AG09319 (cell line): ENCODE measurements around the gene ST3GAL6.

ENCODE experiments used
- DNase-seq: peaks from one replicate; pipeline ENCODE4 v3.0.0-alpha.2; 2010; ENCODE audit warnings: low read depth; ENCODE audit errors: extremely low read depth
- CTCF ChIP-seq: IDR thresholded peaks from 2 replicates; pipeline ENCODE4 v1.5.1; 2011; ENCODE audit warnings: low read depth, mild to moderate bottlenecking, inconsistent platforms, low read length, moderate library complexity

Gene ST3GAL6, protein sequence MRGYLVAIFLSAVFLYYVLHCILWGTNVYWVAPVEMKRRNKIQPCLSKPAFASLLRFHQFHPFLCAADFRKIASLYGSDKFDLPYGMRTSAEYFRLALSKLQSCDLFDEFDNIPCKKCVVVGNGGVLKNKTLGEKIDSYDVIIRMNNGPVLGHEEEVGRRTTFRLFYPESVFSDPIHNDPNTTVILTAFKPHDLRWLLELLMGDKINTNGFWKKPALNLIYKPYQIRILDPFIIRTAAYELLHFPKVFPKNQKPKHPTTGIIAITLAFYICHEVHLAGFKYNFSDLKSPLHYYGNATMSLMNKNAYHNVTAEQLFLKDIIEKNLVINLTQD

DNA sequence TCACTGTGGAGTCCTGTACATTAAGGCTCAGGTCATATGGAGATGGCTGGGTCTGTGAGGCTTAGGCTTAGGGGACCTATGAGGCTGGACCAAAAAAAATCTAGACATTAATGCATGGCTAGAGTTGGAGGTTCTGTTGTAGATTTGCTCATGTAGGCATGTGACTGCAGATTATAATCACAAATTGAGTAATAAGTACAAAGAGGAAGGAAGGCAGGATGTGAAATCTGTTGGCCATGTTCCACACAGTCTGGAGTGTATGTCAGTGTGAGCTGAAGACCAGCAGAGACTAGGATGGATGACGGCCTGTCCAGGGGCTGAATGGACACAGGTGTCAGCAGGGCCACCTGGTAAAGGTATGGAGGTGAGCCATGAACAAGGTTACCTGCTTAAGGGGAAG lies at the start of gene ST3GAL6:
ST3GAL6 (plus strand) TSS at position 265 of the 400 bp plus-strand sequence. CDS start 5,101 bp downstream, outside the sequence.
- no peak for DNase-seq

DNA sequence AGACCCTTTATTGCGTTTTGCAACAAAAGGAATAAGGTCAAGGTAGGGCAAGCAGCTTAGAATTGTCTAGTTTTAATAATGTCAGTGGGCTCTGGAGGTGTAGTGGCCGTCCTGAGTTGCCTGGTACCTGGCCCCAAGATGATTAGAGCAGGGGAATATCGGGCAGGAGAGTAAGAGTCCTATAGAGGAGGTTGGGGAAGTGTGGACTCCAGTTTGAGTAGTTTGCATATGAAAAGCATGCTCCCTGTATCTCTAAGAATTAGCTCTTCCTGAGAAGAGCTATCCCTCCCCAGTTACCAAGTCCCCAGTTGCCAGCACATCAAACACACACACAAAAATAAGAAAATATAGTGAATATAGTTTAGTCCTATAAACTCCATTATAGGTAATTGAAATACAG lies 49.2 kb upstream of the ST3GAL6 start:
- TF ChIP-seq CTCF: no peak
- no peak for DNase-seq

More for the DNA sequence above, at the start of gene ST3GAL6:
- no peak for TF ChIP-seq CTCF

DNA sequence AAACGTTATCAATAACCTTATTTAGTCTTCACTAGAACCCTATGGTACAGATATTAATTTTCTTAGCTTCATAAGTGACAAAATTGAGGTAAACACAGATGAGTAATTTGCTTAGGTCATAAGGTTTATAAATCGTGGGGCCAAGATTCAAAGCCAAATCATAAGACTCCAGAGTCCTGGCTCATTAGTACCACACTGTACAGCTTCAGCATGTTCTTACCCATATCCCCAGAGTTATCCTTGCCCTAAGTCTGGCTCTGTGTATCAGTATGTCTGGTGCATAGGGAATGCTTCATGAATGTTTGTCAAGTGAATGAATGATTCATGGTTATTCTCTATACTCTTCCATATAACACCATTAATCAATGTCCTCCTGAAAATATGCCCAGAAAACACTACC lies 45.6 kb upstream of the ST3GAL6 start:
- DNase-seq: no peak

GRCh38 chr3:98718730-98719129 lies 44.4 kb upstream of the ST3GAL6 start:
- TF ChIP-seq CTCF: no peak
- DNase-seq: no peak

More for the DNA sequence above, 45.6 kb upstream of the ST3GAL6 start:
- no peak for TF ChIP-seq CTCF

- DNase-seq: no peak
- no peak for TF ChIP-seq CTCF
These were observed 41.4 kb upstream of the ST3GAL6 start for GRCh38 chr3:98721776-98722175.

DNA sequence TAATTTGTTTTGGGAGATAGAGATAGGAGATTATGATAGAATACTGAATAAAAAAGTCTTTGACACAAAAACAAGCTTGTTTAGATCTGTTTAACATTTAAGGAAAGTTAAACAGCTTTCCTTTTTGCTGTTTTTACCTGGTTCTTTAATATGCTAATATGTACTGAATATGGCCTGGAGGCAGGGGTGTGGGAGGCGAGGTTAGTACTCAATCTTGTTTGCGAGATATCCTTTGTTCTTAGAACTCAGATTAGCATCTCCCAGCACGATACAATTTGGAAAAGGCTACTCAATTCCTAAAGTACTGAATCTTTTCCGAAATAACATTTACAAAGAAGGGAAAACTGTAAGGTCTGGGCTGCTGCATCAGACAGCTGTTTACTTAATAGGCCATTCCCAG lies 40.8 kb upstream of the ST3GAL6 start:
- no peak for TF ChIP-seq CTCF
- DNase-seq: no peak

DNA sequence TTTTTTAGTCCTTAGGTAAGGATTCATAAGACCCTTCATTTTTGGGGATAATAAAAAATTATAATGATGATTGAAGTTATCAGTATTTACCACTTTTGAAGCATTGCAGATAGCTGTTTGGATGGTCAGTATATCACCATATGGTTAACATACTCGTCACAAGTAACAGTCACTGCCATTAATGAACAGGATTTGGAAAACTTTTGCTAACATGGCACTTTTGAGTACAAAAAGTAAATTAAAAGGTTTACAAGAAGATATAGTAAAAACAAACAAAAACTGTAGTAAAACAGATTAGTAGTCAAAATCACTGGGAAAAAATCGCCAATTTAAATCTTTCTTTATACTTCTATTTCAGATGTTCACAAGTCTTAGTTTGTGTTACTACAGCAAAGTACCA lies 37.8 kb upstream of the ST3GAL6 start:
- TF ChIP-seq CTCF: no peak
- no peak for DNase-seq
